SJCRH30 (cell line): ENCODE data around the gene FTSJ3. TPM values are rescaled to one million over a fixed set of nuclear protein-coding genes. Genes with fewer than 3 reads are reported as not detected.
"Not testable (repeated sequence)": the region's sequence is repeated elsewhere in the genome, so short reads cannot be mapped to it uniquely, and the experiment has no call there.

ENCODE experiments used
- DNase-seq, 2 experiments: peaks; one replicate each; pipeline ENCODE4 v3.0.0-alpha.2; 2015 to 2020
- H3K27ac ChIP-seq: fragments of 250-450 bp; sonication (Bioruptor Pico); 2 replicates; pipeline ENCODE4 v1.5.1; 2020; ENCODE audit warnings: mild to moderate bottlenecking, moderate library complexity
- H3K27me3 ChIP-seq: fragments of 250-450 bp; sonication (Bioruptor Pico); 2 replicates; pipeline ENCODE4 v1.5.1; 2020; ENCODE audit warnings: mild to moderate bottlenecking, moderate library complexity
- H3K36me3 ChIP-seq: fragments of 250-450 bp; sonication (Bioruptor Pico); 2 replicates; pipeline ENCODE4 v1.5.1; 2020; ENCODE audit warnings: mild to moderate bottlenecking, moderate library complexity
- H3K4me1 ChIP-seq: fragments of 250-450 bp; sonication (Bioruptor Pico); 2 replicates; pipeline ENCODE4 v1.5.1; 2020; ENCODE audit warnings: mild to moderate bottlenecking, moderate library complexity
- H3K4me3 ChIP-seq: fragments of 250-450 bp; sonication (Bioruptor Pico); 2 replicates; pipeline ENCODE4 v1.5.1; 2020; ENCODE audit warnings: mild to moderate bottlenecking, moderate library complexity
- H3K9me3 ChIP-seq: fragments of 250-450 bp; sonication (Bioruptor Pico); replicated peaks from 2 replicates; pipeline ENCODE4 v1.5.1; 2020; ENCODE audit warnings: mild to moderate bottlenecking, moderate library complexity
- total RNA-seq: library from RNA; depleted of rRNA; stranded (reverse); fragments of >200 nt; shearing (Covaris generic); gene quantifications from 2 replicates; pipeline ENCODE4 v1.2.3, GENCODE V29; 2014

The FTSJ3 gene
- total RNA-seq, 1 experiment from 2014 or later: 34.9 TPM

DNA sequence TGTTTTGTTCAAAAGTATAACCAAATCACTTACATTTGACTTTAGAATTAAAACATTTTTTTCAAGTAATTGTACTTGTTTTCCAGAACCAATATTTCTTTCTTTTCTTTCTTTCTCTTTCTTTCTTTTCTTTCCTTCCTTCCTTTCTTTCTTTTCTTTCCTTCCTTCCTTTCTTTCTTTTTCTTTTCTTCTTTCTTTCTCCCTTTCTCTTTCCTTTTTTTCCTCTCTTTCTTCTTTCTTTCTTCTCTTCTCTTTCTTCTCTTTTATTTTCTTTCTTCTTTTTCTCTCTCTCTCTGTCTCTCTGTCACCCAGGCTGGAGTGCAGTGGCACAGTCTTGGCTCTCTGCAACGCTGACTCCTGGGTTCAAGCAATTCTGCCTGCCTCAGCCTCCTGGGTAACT lies 26.7 kb downstream of the FTSJ3 start:
- no peak overlapping the region for H3K4me3 ChIP-seq
- H3K36me3 ChIP-seq: peaks cover 89% of the 10 kb centered on the region
- no peaks in the 10 kb centered on the region for H3K27me3 ChIP-seq
- DNase-seq: no peak
- H3K27ac ChIP-seq: no peak overlapping the region
- H3K4me1 ChIP-seq: no peaks in the 10 kb centered on the region
- H3K9me3 ChIP-seq: no peaks in the 10 kb centered on the region

- Histone ChIP-seq H3K27me3 (no peaks in the 10 kb centered on the region), H3K9me3 (no peaks in the 10 kb centered on the region), H3K4me1 (no peaks in the 10 kb centered on the region), H3K36me3 (peaks cover 82% of the 10 kb centered on the region), H3K27ac (no peak overlapping the region), H3K4me3 (no peak overlapping the region)
- DNase-seq: no peak
Measured at GRCh38 chr17:63798572-63799106, 28.8 kb downstream of the FTSJ3 start.

DNA sequence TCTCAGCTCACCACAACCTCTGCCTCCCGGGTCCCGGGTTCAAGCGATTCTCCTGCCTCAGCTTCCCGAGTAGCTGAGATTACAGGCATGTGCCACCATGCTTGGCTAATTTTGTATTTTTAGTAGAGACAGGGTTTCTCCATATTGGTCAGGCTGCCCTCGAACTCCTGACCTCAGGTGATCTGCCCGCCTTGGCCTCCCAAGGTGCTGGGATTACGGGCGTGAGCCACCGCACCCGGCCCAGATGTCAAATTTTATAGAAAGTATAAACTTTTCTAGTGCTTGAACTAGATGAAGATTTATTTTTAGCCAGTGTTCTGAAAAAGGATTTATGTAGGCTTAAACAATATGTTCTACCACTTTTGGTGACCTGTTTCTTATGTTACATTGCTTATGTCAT lies 31.1 kb downstream of the FTSJ3 start:
- DNase-seq, H3K9me3 ChIP-seq, H3K4me3 ChIP-seq, H3K4me1 ChIP-seq, H3K27me3 ChIP-seq, H3K27ac ChIP-seq: not testable (repeated sequence)
- peaks cover 84% of the 10 kb centered on the region for H3K36me3 ChIP-seq

DNA sequence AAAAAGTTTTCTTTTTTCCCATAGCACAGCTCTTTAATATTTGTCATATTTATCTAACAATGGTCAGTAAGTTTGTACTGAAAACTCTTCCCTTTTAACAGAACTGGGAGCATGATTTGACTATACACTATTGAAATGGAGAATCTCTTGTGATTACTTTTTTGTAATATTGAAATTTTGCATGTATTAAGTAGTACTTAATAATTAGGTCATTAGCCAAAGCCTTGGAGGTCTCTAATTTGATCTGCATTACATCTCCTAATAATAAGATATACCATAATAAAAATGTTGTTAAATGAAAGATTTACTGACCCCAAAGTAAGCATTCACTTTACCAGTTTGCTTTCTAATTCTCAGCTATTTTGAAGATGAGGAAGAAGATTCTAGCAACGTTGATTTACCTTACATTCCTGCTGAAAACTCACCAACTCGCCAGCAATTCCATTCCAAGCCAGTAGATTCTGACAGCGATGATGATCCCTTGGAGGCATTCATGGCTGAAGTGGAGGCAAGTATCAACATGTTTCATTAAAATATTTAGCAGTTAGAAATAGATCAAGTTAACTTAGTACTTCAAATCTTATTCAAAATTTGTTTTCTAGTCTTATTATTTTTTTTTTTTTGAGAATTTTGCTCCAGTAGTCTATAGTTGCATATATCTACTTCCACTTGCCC lies 35.3 kb downstream of the FTSJ3 start:
- no peak for DNase-seq
- Histone ChIP-seq H3K36me3 (peaks cover 73% of the 10 kb centered on the region), H3K4me3 (no peak overlapping the region), H3K27ac (no peak overlapping the region), H3K4me1 (no peaks in the 10 kb centered on the region), H3K27me3 (no peaks in the 10 kb centered on the region), H3K9me3 (no peaks in the 10 kb centered on the region)

- Histone ChIP-seq H3K4me3 (no peak overlapping the region), H3K36me3 (peaks cover 68% of the 10 kb centered on the region), H3K27me3 (no peaks in the 10 kb centered on the region), H3K27ac (no peak overlapping the region), H3K9me3 (no peaks in the 10 kb centered on the region), H3K4me1 (no peaks in the 10 kb centered on the region)
- DNase-seq: no peak
Measured at GRCh38 chr17:63790057-63790456, 37.4 kb downstream of the FTSJ3 start.

DNA sequence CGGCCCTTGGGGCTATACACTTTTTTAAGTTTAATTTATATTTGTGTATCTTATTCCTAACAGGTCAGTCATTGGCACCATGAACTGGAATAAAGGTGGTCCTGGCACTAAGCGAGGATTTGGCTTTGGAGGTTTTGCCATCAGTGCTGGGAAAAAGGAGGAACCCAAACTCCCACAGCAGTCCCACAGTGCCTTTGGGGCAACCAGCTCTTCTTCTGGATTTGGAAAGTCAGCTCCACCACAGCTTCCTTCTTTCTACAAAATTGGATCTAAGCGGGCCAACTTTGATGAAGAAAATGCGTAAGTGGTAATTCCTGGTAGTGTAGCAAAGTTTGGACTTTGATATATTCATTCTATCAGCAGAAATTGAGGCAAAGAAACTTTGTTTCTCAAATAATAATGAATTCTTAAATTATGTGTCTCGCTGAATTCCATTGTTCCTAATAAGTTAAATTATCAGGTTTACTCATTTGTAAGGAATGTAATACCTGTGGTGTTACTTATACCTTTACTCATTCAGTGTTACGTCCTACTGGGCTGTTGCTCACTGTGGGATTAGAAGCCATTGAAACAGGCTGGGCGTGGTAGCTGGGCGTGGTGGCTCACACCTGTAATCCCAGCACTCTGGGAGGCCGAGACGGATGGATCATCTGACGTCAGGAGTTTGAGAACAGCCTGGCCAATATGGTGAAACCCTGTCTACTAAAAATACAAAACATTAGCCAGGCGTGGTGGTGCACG lies 40.3 kb downstream of the FTSJ3 start:
- no peak for DNase-seq
- H3K4me3 ChIP-seq: no peak overlapping the region
- H3K27me3 ChIP-seq: no peaks in the 10 kb centered on the region
- H3K27ac ChIP-seq: no peak overlapping the region
- no peaks in the 10 kb centered on the region for H3K4me1 ChIP-seq
- peaks cover 65% of the 10 kb centered on the region for H3K36me3 ChIP-seq
- no peaks in the 10 kb centered on the region for H3K9me3 ChIP-seq

- DNase-seq: no peak
- no peaks in the 10 kb centered on the region for H3K27me3 ChIP-seq
- no peaks in the 10 kb centered on the region for H3K4me1 ChIP-seq
- no peak overlapping the region for H3K27ac ChIP-seq
- H3K4me3 ChIP-seq: no peak overlapping the region
- H3K9me3 ChIP-seq: no peaks in the 10 kb centered on the region
- peaks cover 58% of the 10 kb centered on the region for H3K36me3 ChIP-seq
Measured at GRCh38 chr17:63786117-63786516, 41.3 kb downstream of the FTSJ3 start.

- Histone ChIP-seq H3K4me3 (no peak overlapping the region), H3K27ac (no peak overlapping the region), H3K27me3 (no peaks in the 10 kb centered on the region), H3K9me3 (no peaks in the 10 kb centered on the region), H3K4me1 (no peaks in the 10 kb centered on the region), H3K36me3 (peaks cover 55% of the 10 kb centered on the region)
- no peak for DNase-seq
Measured at GRCh38 chr17:63785556-63785955, 41.9 kb downstream of the FTSJ3 start.

- no peak overlapping the region for H3K4me3 ChIP-seq
- H3K27ac ChIP-seq: no peak overlapping the region
- peaks cover 43% of the 10 kb centered on the region for H3K36me3 ChIP-seq
- no peak for DNase-seq
- no peaks in the 10 kb centered on the region for H3K4me1 ChIP-seq
- H3K9me3 ChIP-seq: no peaks in the 10 kb centered on the region
- H3K27me3 ChIP-seq: no peaks in the 10 kb centered on the region
Measured at GRCh38 chr17:63783522-63783921, 43.9 kb downstream of the FTSJ3 start.

DNA sequence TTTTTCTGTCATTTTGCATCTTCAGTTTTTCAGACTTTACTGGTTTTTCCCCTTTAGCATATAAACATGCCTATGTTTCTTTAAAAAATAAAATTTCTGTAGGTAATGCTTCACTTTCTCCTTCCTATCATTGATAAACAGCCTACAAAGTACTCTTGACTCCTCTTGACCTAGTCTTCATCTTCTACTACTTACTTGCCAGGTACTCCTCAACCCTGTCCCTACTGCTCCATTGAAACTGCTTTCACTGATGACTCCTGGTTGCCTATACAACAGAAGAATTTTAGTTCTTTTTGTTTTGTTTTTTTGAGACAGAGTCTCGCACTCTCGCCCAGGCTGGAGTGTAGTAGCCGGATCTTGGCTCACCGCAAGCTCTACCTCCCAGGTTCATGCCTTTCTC lies 46.5 kb downstream of the FTSJ3 start:
- no peak for DNase-seq
- no peak overlapping the region for H3K27ac ChIP-seq
- H3K4me1 ChIP-seq: no peaks in the 10 kb centered on the region
- H3K9me3 ChIP-seq: no peaks in the 10 kb centered on the region
- H3K27me3 ChIP-seq: no peaks in the 10 kb centered on the region
- peaks cover 37% of the 10 kb centered on the region for H3K36me3 ChIP-seq
- no peak overlapping the region for H3K4me3 ChIP-seq

- no peaks in the 10 kb centered on the region for H3K9me3 ChIP-seq
- no peak overlapping the region for H3K27ac ChIP-seq
- H3K36me3 ChIP-seq: peaks cover 38% of the 10 kb centered on the region
- H3K4me3 ChIP-seq: no peak overlapping the region
- DNase-seq: peak; percentile 4 to 32
- no peaks in the 10 kb centered on the region for H3K27me3 ChIP-seq
- H3K4me1 ChIP-seq: no peaks in the 10 kb centered on the region
Measured at GRCh38 chr17:63780507-63780906, 47.0 kb downstream of the FTSJ3 start.

DNA sequence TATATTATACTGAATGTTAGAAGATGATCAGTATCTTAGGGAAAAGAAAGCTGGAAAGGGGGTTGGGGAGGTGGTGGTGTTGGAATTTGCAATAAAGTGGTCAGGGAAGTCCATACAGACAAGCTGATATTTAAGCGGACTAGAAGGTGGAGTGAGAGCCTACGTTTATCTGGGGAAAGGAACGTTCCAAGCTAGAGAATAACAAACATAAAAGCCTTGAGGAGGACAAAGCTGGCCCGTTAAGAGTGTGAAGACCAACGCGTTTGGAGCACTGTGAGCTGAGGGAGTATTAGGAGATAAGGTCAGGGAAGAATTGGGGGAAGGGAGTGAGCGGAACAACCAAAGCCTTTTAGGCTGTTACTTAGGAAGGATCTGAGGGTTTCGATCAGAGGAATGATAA lies 52.0 kb downstream of the FTSJ3 start:
- Histone ChIP-seq H3K4me3 (peak overlapping the region; percentile 74), H3K36me3 (peaks cover 15% of the 10 kb centered on the region), H3K4me1 (no peaks in the 10 kb centered on the region), H3K27me3 (no peaks in the 10 kb centered on the region), H3K9me3 (no peaks in the 10 kb centered on the region), H3K27ac (no peak overlapping the region)
- peak in 1 of 2 experiments; percentile 2 for DNase-seq

- DNase-seq: peak in 1 of 2 experiments; percentile 8
- no peaks in the 10 kb centered on the region for H3K9me3 ChIP-seq
- H3K27ac ChIP-seq: peak overlapping the region; percentile 96; the same call in 1 of the 2 replicates
- peak overlapping the region; percentile 74 for H3K4me3 ChIP-seq
- H3K27me3 ChIP-seq: no peaks in the 10 kb centered on the region
- no peaks in the 10 kb centered on the region for H3K4me1 ChIP-seq
- H3K36me3 ChIP-seq: peaks cover 13% of the 10 kb centered on the region
Measured at GRCh38 chr17:63774969-63775265, 52.5 kb downstream of the FTSJ3 start.

DNA sequence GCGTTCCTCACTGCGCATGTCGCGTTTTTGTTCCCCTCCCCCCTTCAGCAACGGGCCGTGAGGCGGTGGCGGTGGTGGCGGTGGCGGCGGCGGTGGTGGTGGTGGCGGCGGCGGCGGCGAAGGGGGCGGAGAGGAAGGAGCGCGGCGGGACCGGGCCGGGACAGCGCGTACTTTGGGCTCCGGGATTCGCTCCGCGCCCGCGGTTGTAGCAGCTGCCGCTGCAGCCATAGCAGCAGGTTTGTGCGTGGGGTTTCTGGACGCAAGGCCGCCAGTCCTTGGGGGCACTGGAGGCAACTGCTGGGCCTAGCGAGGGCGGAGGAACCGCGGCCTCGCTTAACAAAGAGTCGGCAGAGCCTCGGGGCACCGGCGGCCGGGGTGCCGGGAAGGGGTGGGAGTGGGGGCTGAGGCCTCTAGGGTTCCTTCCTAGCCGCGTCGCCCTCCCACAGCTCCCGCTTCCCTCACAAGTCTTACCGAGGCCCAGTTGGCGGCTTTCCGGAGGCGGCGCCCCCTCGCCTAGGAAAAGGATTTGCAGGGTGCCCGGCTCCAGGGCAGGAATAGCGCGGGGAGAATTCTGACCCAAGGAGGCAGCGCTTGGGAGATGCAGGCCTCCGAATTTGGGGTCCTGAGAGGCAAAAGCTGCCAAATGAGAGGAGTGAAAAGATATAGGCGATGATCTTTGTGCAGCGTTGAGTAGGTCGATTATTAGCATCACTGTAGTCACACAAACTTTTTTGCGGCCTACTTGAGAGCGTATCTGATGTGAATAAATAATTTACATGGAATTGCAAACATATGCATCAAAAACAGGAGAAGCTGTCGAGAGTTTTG lies 53.1 kb downstream of the FTSJ3 start, which contains the start of gene DDX42:
Gene DDX42 (plus strand): TSS at position 30 of the 828 bp plus-strand sequence. CDS start 12,880 bp downstream, outside the sequence.
- Histone ChIP-seq H3K9me3 (no peaks in the 10 kb centered on the region), H3K27ac (peak within 1 kb of the TSS; percentile 96), H3K27me3 (no peaks in the 10 kb centered on the region), H3K4me3 (peak within 1 kb of the TSS; percentile 74), H3K4me1 (no peaks in the 10 kb centered on the region), H3K36me3 (peaks cover 13% of the 10 kb centered on the region)
- peak; percentile 54 to 63 for DNase-seq
